Stimulated activated effector memory CD8-positive, alpha-beta T cell treated with anti-CD3 and anti-CD28 coated beads, Interleukin-12 subunit alpha, Interleukin-12 subunit beta, amount 100 ng/mL, for 72 hours (primary cell): ENCODE results near the gene HARS1.
"Not testable (repeated sequence)": the region's sequence is repeated elsewhere in the genome, so short reads cannot be mapped to it uniquely, and the experiment has no call there.

Experiments used
- ATAC-seq: fragments of 150-1000 bp; cut with Tn5 transposase; 2 replicates; pipeline ENCODE4 v1.10.0; 2021
- DNase-seq, 2 donors: peaks; one replicate each; pipeline ENCODE4 v3.0.0; 2021 to 2022; ENCODE audit warnings: low spot score in 2 of 2
- H3K27ac Mint-ChIP-seq: one replicate; pipeline ENCODE4 v1.8.0; 2022; ENCODE audit warnings: mild to moderate bottlenecking, mixed read lengths
- H3K36me3 Mint-ChIP-seq: one replicate; pipeline ENCODE4 v1.8.0; 2022; ENCODE audit warnings: mild to moderate bottlenecking, mixed read lengths
- H3K4me1 Mint-ChIP-seq: one replicate; pipeline ENCODE4 v1.8.0; 2022; ENCODE audit warnings: mixed read lengths
- H3K4me3 Mint-ChIP-seq: one replicate; pipeline ENCODE4 v1.8.0; 2022; ENCODE audit warnings: mild to moderate bottlenecking, mixed read lengths
- H3K9me3 Mint-ChIP-seq: one replicate; pipeline ENCODE4 v1.8.0; 2022; ENCODE audit warnings: mixed read lengths

HARS1 gene

DNA sequence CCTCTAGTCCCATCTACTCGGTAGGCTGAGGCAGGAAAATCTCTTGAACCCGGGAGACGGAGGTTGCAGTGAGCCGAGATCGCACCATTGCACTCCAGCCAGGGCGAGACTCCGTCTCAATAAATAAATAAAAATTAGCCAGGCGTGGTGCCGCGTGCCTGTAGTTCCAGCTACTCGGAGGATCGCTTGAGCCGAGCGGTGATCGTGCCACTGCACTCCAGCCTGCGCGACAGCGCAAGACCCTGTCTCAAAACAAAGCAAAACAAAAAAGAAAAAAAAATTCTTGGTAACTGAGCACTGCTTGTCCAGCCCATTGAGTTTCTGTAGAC, 27.2 kb downstream of the HARS1 start:
- DNase-seq: no peak
- H3K36me3 Mint-ChIP-seq: peaks cover 81% of the 10 kb centered on the region
- H3K27ac Mint-ChIP-seq: peak overlapping the region; percentile 97
- H3K4me1 Mint-ChIP-seq: peaks cover 37% of the 10 kb centered on the region
- peak overlapping the region; percentile 100 for H3K4me3 Mint-ChIP-seq
- no peaks in the 10 kb centered on the region for H3K9me3 Mint-ChIP-seq
- ATAC-seq: no peak

DNA sequence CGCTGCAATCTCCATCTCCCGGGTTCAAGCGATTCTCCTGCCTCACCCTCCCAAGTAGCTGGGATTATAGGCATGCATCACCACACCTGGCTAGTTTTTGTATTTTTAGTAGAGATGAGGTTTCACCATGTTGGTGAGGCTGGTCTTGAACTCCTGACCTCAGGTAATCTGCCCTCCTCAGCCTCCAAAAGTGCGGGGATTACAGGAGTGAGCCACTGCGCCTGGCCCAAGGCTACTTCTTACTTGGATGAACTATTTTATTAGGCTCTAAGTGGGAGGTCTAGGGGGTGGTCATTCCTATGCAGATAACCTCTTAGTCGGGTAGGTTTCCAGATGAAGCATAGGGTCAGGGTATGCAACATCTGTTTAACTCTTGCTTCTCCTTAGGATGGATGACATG, 30.8 kb downstream of the HARS1 start:
- peaks cover 13% of the 10 kb centered on the region for H3K4me1 Mint-ChIP-seq
- not testable (repeated sequence) for H3K27ac Mint-ChIP-seq, H3K4me3 Mint-ChIP-seq, DNase-seq, H3K9me3 Mint-ChIP-seq, ATAC-seq
- peaks cover 96% of the 10 kb centered on the region for H3K36me3 Mint-ChIP-seq

DNA sequence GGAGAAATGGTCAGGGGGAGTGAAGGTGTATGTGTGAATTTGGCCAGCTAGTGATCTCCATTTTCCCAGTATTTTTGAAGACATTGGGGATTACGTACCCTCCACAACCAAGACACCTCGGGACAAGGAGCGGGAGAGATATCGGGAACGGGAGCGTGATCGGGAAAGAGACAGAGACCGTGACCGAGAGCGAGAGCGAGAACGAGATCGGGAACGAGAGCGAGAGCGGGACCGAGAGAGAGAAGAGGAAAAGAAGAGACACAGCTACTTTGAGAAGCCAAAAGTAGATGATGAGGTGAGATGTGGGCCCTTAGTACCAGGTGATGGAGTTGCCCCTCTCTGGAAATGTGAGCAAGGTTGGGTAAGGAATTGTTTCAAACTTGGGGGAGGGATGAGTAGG, 32.3 kb downstream of the HARS1 start:
- peak overlapping the region; percentile 58 for H3K27ac Mint-ChIP-seq
- H3K36me3 Mint-ChIP-seq: peaks cover 96% of the 10 kb centered on the region
- DNase-seq (no peak), ATAC-seq (no peak)
- H3K4me3 Mint-ChIP-seq: no peak overlapping the region
- H3K4me1 Mint-ChIP-seq: peaks cover 5% of the 10 kb centered on the region
- no peaks in the 10 kb centered on the region for H3K9me3 Mint-ChIP-seq

DNA sequence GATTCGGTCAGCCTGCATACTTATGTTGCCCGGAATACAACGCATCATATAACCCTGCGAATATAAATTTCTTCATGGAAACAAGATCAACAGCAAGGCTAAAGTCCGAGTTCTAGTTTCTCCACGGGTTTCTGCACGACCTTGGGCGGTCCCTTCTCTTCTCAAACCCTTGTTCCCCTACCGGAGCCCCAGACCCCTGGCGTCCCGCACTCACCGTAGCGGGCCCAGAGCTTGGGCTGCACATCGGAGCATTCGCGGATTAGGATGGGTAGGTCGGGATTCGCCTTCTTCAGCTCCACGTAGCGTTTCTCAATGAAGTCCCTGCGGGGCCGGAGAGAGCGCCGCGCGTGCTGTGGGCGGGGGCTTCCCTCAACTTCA, 44.1 kb downstream of the HARS1 start:
- H3K4me3 Mint-ChIP-seq: peak overlapping the region; percentile 88
- DNase-seq (no peak), ATAC-seq (peak; percentile 40)
- peak overlapping the region; percentile 95 for H3K27ac Mint-ChIP-seq
- peaks cover 58% of the 10 kb centered on the region for H3K4me1 Mint-ChIP-seq
- no peaks in the 10 kb centered on the region for H3K9me3 Mint-ChIP-seq
- peaks cover 94% of the 10 kb centered on the region for H3K36me3 Mint-ChIP-seq

DNA sequence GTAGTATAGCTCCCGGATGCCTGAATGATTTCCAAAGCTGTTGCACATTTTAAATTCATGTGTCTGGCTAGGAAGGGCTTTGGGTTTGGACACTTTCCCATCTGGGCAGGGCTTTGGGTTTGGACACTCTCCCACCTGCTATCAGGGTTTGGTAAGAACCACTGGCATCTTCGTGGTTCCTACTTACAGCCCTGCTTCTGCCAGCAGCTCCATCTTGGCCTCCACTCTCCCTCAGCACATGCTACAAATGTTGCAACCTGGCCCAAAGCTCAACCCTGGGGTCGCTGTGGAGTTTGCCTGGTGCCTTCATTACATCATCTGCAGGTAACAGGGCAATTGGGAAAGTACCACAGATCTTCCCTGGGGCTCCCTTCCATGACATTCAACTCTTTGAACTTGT, 48.5 kb downstream of the HARS1 start:
- peak overlapping the region; percentile 70 for H3K27ac Mint-ChIP-seq
- H3K4me1 Mint-ChIP-seq: peaks cover 65% of the 10 kb centered on the region
- no peak overlapping the region for H3K4me3 Mint-ChIP-seq
- ATAC-seq (no peak), DNase-seq (no peak)
- H3K9me3 Mint-ChIP-seq: no peaks in the 10 kb centered on the region
- peaks cover 52% of the 10 kb centered on the region for H3K36me3 Mint-ChIP-seq

DNA sequence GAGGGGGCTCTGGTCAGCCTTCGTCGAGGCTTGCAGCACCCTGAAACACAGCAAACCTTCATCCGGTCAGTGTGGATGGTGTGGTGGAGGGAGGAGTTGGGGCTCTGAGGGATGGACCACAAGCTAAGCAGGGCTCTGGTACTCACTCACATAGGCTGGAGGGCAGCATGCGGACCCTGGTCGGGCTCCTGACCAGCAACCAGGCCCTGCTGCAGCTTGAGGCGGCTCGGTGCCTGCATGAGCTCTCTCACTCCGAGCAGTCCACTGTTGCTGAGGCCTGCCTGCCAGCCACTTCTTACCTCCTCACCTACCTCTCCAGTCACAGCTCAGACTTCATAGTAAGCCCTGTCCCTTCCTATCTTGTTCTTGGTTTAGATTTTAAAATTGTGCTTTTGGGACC, 49.5 kb downstream of the HARS1 start:
- H3K27ac Mint-ChIP-seq: peak overlapping the region; percentile 70

DNA sequence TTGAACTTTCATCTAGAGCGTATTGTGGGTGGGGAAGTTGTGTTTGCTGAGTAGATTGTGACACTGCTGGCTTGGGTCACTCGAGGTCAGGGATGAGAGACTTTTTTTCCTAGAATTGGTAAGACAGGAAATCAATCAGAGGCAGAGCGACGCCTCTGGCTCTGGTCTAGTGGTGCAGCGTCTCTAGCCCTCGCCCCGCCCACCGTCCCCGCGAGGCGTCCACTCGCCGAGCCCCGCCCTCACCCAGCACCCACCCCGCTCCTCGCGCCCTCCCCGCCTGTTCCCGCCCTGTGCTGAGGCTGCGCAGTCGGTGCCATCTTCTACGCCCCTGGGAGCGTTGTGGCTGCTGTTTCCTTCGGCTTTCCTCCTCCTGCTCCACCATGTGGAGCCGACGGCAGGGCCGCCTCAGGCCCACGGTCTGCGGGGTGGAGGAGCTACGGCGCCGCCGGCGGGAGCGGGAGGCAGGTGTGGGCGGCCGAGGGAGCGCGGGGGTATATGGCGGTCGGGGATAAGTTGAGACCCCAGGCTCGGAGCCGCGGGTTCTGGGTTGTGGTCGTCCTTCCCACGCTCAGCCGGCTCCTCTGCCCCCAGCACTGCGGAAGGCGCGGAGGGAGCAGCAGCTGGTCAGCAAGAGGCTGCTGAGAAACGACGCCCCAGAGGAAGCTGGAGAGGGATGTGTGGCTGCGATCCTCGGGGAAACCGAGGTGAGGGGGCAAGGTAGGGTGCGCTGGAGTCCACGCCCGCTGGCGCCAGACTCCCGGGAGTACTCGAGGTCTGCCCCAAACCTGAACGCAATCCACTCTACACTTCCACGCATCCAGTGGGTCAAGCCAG, 51.8 kb downstream of the HARS1 start, which contains the start of gene TMCO6:
TMCO6 (plus strand) TSS at position 304 of the 834 bp plus-strand sequence; CDS start at position 381, 77 bp downstream.
- peaks cover 56% of the 10 kb centered on the region for H3K4me1 Mint-ChIP-seq
- H3K4me3 Mint-ChIP-seq: peak within 1 kb of the TSS; percentile 84
- peak; percentile 87 to 97 for DNase-seq
- peak within 1 kb of the TSS; percentile 96 for H3K27ac Mint-ChIP-seq
- no peaks in the 10 kb centered on the region for H3K9me3 Mint-ChIP-seq
- ATAC-seq: peak; percentile 91
- peaks cover 25% of the 10 kb centered on the region for H3K36me3 Mint-ChIP-seq

More for the DNA sequence above, 49.5 kb downstream of the HARS1 start:
- DNase-seq (no peak), ATAC-seq (no peak)
- H3K36me3 Mint-ChIP-seq: peaks cover 47% of the 10 kb centered on the region
- no peak overlapping the region for H3K4me3 Mint-ChIP-seq
- H3K4me1 Mint-ChIP-seq: peaks cover 64% of the 10 kb centered on the region
- H3K9me3 Mint-ChIP-seq: no peaks in the 10 kb centered on the region

DNA sequence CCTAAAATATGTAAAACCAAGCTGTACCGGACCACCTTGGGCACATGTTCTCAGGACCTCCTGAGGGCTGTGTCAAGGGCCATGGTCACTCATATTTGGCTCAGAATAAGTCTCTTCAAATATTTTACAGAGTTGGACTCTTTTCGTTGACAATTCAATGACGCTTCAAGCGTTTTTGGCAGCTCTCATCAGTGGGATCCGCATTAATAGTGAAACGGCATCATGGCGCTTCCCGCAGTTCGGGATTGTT, 52.3 kb downstream of the HARS1 start:
- not testable (repeated sequence) for H3K9me3 Mint-ChIP-seq, ATAC-seq, DNase-seq
- Mint-ChIP-seq H3K27ac (peak overlapping the region; percentile 96), H3K4me3 (peak overlapping the region; percentile 84), H3K4me1 (peaks cover 54% of the 10 kb centered on the region), H3K36me3 (peaks cover 20% of the 10 kb centered on the region)

DNA sequence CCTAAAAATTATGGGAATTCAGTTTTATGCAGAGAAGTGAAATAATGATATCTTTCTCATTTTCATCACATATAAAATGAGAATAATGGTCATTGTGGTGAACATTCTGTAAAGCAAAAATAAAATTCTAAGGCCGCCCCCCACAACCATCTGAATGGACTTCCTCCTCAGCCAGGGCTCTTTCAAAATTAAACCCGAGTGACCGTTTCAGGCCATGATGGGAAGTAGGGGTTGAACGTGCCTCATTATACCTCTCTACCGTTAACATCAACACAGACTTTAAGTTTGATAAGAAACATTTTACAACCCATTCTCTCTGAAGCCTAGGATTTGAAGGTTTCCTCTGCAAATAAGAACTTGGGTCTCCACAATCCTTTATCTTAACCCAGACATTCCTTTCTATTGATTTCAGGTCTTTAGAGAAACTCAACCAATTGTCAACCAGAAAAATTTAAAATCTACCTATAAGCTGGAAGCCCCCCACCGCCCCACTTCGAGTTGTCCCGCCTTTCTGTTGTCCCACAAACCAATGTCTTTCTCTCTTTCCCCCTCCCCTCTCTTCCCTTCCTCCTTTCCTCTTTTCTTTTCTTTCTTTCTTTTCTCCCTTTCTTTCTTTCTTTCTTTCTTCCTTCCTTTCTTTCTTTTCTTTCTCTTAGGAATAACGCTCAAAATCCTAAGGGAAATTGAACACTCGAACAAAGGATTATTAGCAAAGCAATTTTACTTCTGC, 53.6 kb downstream of the HARS1 start:
- H3K4me1 Mint-ChIP-seq: peaks cover 62% of the 10 kb centered on the region
- no peaks in the 10 kb centered on the region for H3K9me3 Mint-ChIP-seq
- H3K4me3 Mint-ChIP-seq: no peak overlapping the region
- DNase-seq (no peak), ATAC-seq (no peak)
- peak overlapping the region; percentile 96 for H3K27ac Mint-ChIP-seq
- H3K36me3 Mint-ChIP-seq: peaks cover 7% of the 10 kb centered on the region

DNA sequence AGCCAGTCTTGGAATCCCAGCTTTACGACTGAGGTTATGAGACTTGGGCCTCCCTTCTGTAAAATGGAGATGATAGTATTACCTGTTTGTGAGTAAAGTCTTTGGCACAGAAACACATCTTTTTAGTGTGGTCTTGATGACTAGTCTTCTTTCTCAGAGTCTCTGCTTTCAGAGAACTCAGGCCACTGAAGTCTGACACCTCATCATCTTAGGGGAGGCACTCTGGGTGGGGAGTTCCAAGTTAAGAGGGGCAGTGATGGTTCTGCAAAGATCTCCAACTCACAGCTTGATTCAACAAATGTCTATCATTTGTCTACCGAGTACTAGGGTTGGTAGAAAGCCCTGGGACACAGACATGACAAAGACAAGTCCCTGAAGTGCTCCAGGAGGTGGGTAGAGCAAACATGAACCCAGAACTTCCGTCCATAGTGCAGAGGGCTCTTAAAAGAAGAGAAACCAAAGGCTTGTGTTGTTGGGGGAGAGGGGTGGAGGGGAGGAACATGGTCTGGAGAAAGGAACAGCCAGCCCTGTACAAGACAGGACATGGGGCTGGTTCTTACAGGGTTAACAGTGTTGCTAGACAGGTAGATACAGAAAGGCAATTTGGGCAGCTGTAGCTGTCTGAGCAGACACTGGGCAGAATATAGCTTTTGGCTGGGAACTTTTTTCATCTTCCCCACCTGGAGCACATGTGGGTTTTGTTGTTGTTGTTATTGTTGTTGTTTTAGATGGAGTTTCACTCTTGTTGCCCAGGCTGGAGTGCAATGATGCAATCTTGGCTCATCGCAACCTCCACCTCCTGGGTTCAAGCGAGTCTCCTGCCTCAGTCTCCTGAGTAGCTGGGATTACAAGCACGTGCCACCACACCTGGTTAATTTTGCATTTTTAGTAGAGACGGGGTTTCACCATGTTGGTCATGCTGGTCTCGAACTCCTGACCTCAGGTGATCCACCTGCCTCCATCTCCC, 55.6 kb downstream of the HARS1 start:
- Mint-ChIP-seq H3K27ac (peak overlapping the region; percentile 56), H3K4me1 (peaks cover 59% of the 10 kb centered on the region), H3K4me3 (peak overlapping the region; percentile 27), H3K36me3 (no peaks in the 10 kb centered on the region), H3K9me3 (no peaks in the 10 kb centered on the region)
- ATAC-seq (peak; percentile 61), DNase-seq (peak in 1 of 2 donors; percentile 62)

DNA sequence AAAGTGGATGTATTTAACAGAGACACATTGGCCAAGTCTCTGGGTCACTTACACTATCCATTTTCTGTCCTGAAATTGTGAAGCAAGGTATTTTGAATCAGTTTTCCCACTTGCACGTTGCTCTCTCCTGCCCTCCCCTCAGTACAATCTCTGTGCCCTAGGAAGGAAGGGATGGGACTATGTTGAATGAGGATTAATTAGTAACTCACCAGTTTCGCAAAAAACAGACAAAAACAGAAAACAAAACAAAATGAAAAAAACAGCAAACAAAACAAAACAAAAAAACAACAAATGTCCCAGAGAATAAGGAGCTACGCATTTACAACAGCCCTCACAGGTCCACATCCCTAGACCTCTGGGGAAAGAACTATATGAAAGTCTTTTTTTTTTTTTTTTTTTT, 57.1 kb downstream of the HARS1 start:
- Mint-ChIP-seq H3K36me3 (no peaks in the 10 kb centered on the region), H3K4me1 (peaks cover 51% of the 10 kb centered on the region), H3K9me3 (no peaks in the 10 kb centered on the region), H3K4me3 (peak overlapping the region; percentile 78), H3K27ac (no peak overlapping the region)
- ATAC-seq (no peak), DNase-seq (no peak)

DNA sequence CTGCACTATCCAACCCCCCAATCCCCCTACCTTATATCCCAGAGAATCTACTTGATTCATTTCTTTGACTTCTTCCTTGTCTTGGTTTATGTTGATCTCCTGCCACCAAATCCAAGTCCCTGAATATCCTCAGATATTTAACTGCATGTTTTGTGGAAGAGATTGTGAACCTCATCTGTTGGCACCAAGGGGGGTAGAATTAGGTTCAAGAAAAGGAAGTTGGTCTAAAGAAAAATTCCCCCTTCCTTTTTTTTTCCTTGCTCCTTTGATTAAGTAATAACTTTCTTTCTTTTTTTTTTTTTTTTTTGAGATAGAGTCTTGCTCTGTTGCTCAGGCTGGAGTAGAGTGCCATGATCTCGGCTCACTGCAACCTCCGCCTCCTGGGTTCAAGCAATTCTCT, 57.7 kb downstream of the HARS1 start:
- Mint-ChIP-seq H3K36me3 (no peaks in the 10 kb centered on the region), H3K4me1 (peaks cover 46% of the 10 kb centered on the region), H3K9me3 (no peaks in the 10 kb centered on the region), H3K4me3 (peak overlapping the region; percentile 78), H3K27ac (peak overlapping the region; percentile 30)
- ATAC-seq: no peak
- no peak for DNase-seq

DNA sequence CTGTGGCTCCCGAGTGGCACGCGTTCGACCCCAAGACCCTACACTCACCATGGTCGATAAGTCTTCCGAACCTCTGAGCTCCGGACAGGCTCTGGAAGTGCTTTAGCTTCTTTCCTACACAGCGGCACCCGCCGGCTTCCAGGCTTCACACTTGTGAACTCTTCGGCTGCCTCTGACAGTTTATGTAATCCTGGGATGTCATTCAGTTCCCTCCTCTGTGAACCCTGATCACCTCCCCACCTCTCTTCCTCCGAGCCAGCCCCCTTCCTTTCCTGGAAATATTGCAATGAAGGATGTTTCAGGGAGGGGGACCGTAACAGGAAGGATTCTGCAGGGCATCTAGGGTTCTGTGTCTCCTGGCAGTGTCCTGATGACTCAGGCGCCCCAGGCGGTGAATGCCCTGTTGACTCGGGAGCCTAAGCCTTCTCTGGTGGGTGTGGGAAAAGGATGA, 58.1 kb downstream of the HARS1 start, which contains the start of gene CD14:
CD14 (minus strand) TSS at position 155 of the 451 bp plus-strand sequence; CDS start at position 51, 104 bp downstream.
- Mint-ChIP-seq H3K4me3 (peak within 1 kb of the TSS; percentile 78), H3K36me3 (no peaks in the 10 kb centered on the region), H3K4me1 (peaks cover 41% of the 10 kb centered on the region), H3K27ac (peak within 1 kb of the TSS; percentile 30), H3K9me3 (no peaks in the 10 kb centered on the region)
- DNase-seq: peak in 1 of 2 donors; percentile 21
- ATAC-seq: no peak

DNA sequence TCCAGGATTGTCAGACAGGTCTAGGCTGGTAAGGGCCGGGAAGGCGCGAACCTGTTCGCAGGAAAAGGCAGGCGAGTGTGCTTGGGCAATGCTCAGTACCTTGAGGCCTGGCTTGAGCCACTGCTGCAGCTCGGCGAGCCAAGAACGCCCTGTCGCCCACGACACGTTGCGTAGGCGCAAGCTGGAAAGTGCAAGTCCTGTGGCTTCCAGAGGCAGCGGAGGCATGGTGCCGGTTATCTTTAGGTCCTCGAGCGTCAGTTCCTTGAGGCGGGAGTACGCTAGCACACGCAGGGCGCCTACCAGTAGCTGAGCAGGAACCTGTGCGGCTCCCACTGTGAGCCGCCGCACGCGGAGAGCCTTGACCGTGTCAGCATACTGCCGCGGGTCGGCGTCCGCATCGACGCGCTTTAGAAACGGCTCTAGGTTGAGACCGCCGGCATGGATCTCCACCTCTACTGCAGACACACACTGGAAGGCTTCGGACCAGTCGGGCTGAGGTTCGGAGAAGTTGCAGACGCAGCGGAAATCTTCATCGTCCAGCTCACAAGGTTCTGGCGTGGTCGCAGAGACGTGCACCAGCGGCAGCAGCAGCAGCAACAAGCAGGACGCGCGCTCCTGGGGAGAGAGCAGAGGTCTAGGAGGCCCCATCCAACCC, 58.7 kb downstream of the HARS1 start:
- DNase-seq: peak; percentile 25 to 73
- H3K4me3 Mint-ChIP-seq: peak overlapping the region; percentile 78
- no peaks in the 10 kb centered on the region for H3K36me3 Mint-ChIP-seq
- H3K27ac Mint-ChIP-seq: peak overlapping the region; percentile 30
- peak; percentile 74 for ATAC-seq
- H3K9me3 Mint-ChIP-seq: no peaks in the 10 kb centered on the region
- peaks cover 37% of the 10 kb centered on the region for H3K4me1 Mint-ChIP-seq
